K562 (cell line): ENCODE measurements around the gene LTBR. TPM values are rescaled to one million over a fixed set of nuclear protein-coding genes. Genes with fewer than 3 reads are reported as not detected.

Experiments
- ATAC-seq: fragments of 200-7000 bp; cut with Tn5 transposase; 3 replicates; pipeline ENCODE4 v1.9.1; 2020; ENCODE audit warnings: moderate library complexity
- Bru-seq: library from RNA; stranded (reverse); fragments of 400-500 nt; gene quantifications from one replicate; lab custom pipeline; 2021; lab: Mats Ljungman, UMichigan
- BruChase-seq, 2 experiments: library from RNA; stranded (reverse); fragments of 400-500 nt; gene quantifications; one replicate each; lab custom pipeline; 2021; lab: Mats Ljungman, UMichigan
- BruUV-seq: library from RNA; stranded (reverse); fragments of 400-500 nt; replicated peaks from 2 replicates; lab custom pipeline; 2021; lab: Mats Ljungman, UMichigan
- CTCF ChIA-PET: fragments of 300-600 bp; formaldehyde crosslinking; extraction: SDS; loops from one replicate; lab custom pipeline; 2021; ENCODE audit warnings: low intra/inter-chr PET ratio; lab: Yijun Ruan, JAX
- POLR2A ChIA-PET: fragments of 300-600, 350-650 bp; sonication (Branson Sonifier 250); formaldehyde crosslinking; extraction: SDS; loops from one replicate; lab custom pipeline; 2021; ENCODE audit warnings: antibody characterized with exemption, inconsistent platforms; lab: Yijun Ruan, JAX
- DNase-seq, 4 experiments: peaks; one replicate each; pipeline versions ENCODE4 v3.0.0 to v3.0.0-alpha.2; 2011 to 2018; ENCODE audit warnings: low spot score in 3 of 4, mixed read lengths in 3 of 4; ENCODE audit errors: extremely low read depth in 1 of 4
- FAIRE-seq: peaks from 2 replicates; lab custom pipeline; 2011; peaks lifted over from hg19 to GRCh38; lab: Jason Lieb, UNC
- H2AFZ ChIP-seq: 2 replicates; pipeline ENCODE4 v1.6.0; 2011; ENCODE audit warnings: low read depth, low read length, control low read depth, inconsistent platforms
- H3K27ac ChIP-seq: fragments of 200-600 bp; 3 replicates; pipeline ENCODE4 v1.8.0; 2011; ENCODE audit warnings: low read depth, mild to moderate bottlenecking, control low read depth, inconsistent platforms, low read length, moderate library complexity, mixed read lengths; ENCODE audit errors: extremely low read depth
- H3K27me3 ChIP-seq, 2 experiments: fragments of 300-600 bp in 1 of 2; 2 replicates in 1 of 2; 3 replicates in 1 of 2; pipeline versions ENCODE4 v1.6.0 to v1.8.0; 2011; ENCODE audit warnings: inconsistent platforms in 2 of 2, low read length in 2 of 2, mild to moderate bottlenecking in 1 of 2, mixed read lengths in 1 of 2, moderate library complexity in 1 of 2; ENCODE audit not compliant: control insufficient read depth in 2 of 2, insufficient read depth in 2 of 2
- H3K36me3 ChIP-seq: fragments of 300-600 bp; 3 replicates; pipeline ENCODE4 v1.8.0; 2011; ENCODE audit warnings: mild to moderate bottlenecking, low read length, inconsistent platforms; ENCODE audit not compliant: control insufficient read depth, insufficient read depth
- H3K4me1 ChIP-seq, 2 experiments: fragments of 200-600 bp in 1 of 2; replicated peaks in 1 of 2; 2 replicates in 1 of 2; 3 replicates in 1 of 2; pipeline versions ENCODE4 v1.5.1 to v1.8.0; 2011; ENCODE audit warnings: inconsistent platforms in 2 of 2, low read length in 2 of 2, mild to moderate bottlenecking in 1 of 2, mixed read lengths in 1 of 2, moderate library complexity in 1 of 2; ENCODE audit not compliant: control insufficient read depth in 2 of 2, insufficient read depth in 2 of 2
- H3K4me2 ChIP-seq: 2 replicates; pipeline ENCODE4 v1.6.1; 2011; ENCODE audit warnings: low read length, control low read depth, inconsistent platforms, mixed read lengths; ENCODE audit not compliant: insufficient read depth
- H3K4me3 ChIP-seq: fragments of 200-600 bp; sonication (generic), shearing (Covaris generic); 2 replicates; pipeline ENCODE4 v1.5.1; 2016; ENCODE audit warnings: control low read depth, inconsistent platforms
- H3K79me2 ChIP-seq: fragments of 200-600 bp; 3 replicates; pipeline ENCODE4 v1.8.0; 2011; ENCODE audit warnings: low read length, inconsistent platforms; ENCODE audit not compliant: control insufficient read depth, insufficient read depth
- H3K9ac ChIP-seq, 2 experiments: 2 replicates each; pipeline versions ENCODE4 v1.6.0 to v1.6.1; 2011; ENCODE audit warnings: low read depth in 2 of 2, low read length in 2 of 2, control low read depth in 1 of 2, inconsistent platforms in 1 of 2, mild to moderate bottlenecking in 1 of 2, mixed read lengths in 1 of 2; ENCODE audit not compliant: insufficient read depth in 1 of 2
- H3K9me1 ChIP-seq: one replicate; pipeline ENCODE4 v1.6.0; 2011; ENCODE audit warnings: inconsistent platforms, mild to moderate bottlenecking, low read length, moderate library complexity; ENCODE audit not compliant: control insufficient read depth, insufficient read depth
- H3K9me3 ChIP-seq: replicated peaks from 2 replicates; pipeline ENCODE4 v1.5.1; 2011; ENCODE audit warnings: low read depth, low read length, inconsistent platforms; ENCODE audit not compliant: control insufficient read depth, insufficient read depth
- H4K20me1 ChIP-seq: replicated peaks from 2 replicates; pipeline ENCODE4 v1.6.1; 2011; ENCODE audit warnings: low read length, inconsistent platforms, mixed read lengths; ENCODE audit not compliant: control insufficient read depth, insufficient read depth
- ESRRA ChIP-seq: fragments of 450-650 bp; IDR thresholded peaks from 2 replicates; pipeline ENCODE4 v1.6.1; 2014; ENCODE audit warnings: low read depth, mild to moderate bottlenecking, moderate library complexity, borderline replicate concordance
- ETV5 ChIP-seq: sonication (generic); formaldehyde crosslinking; IDR thresholded peaks from 2 replicates; pipeline ENCODE4 v1.4.0; 2020; ENCODE audit warnings: low read depth, mild to moderate bottlenecking, missing genetic modification reagents
- JUND ChIP-seq, 2 experiments: IDR thresholded peaks; 2 replicates in 1 of 2; 3 replicates in 1 of 2; pipeline ENCODE4 v1.6.1; 2011; ENCODE audit warnings: borderline replicate concordance in 2 of 2, low read depth in 2 of 2, low read length in 2 of 2, improper control_type of control experiment in 1 of 2, missing biosample characterization in 1 of 2, missing genetic modification characterization in 1 of 2, missing genetic modification reagents in 1 of 2
- NONO ChIP-seq, 2 experiments: fragments of 200-400 bp in 1 of 2; fragments of 450-650 bp in 1 of 2; formaldehyde crosslinking in 1 of 2; IDR thresholded peaks; 2 replicates each; pipeline ENCODE4 v1.6.1; 2017; ENCODE audit warnings: low read depth in 2 of 2, mild to moderate bottlenecking in 2 of 2, moderate library complexity in 2 of 2, low read length in 1 of 2
- POLR2G ChIP-seq: fragments of 200-400 bp; formaldehyde crosslinking; IDR thresholded peaks from 2 replicates; pipeline ENCODE4 v1.6.1; 2017; ENCODE audit warnings: low read depth, mild to moderate bottlenecking, antibody characterized with exemption, low read length, moderate library complexity
- WGBS: fragments of 100-300 bp; shearing (Covaris generic); methylation state at CpG from one replicate; pipeline ENCODE4 v1.1.6; 2016; ENCODE audit warnings: low coverage, mixed read lengths; ENCODE audit not compliant: insufficient coverage; ENCODE audit errors: missing lambda C conversion rate; 5-methylcytosine and 5-hydroxymethylcytosine counted together
- in situ Hi-C: fragments of 300-500 bp; cut with MboI; formaldehyde crosslinking; loops from 4 replicates; pipeline ENCODE4 v1.15.0; 2018; ENCODE audit warnings: inconsistent platforms, mixed read lengths
- intact Hi-C: fragments of 100-400 bp; cut with micrococcal nuclease; formaldehyde crosslinking; loops from 2 replicates; pipeline ENCODE4 v1.14.2; 2022
- long read RNA-seq, 3 experiments: library from polyadenylated mRNA in 2 of 3; library from RNA in 1 of 3; unstranded in 2 of 3; stranded (forward) in 1 of 3; transcript quantifications; one replicate each; pipeline ENCODE4 v2.0.0, GENCODE V29; 2019 to 2022
- polyA minus RNA-seq, 3 experiments: library from RNA; depleted of rRNA, polyadenylated mRNA; stranded (reverse); fragments of >200 nt; gene quantifications; 2 replicates each; pipeline ENCODE4 v1.2.3, GENCODE V29; 2011
- polyA plus RNA-seq, 8 experiments: library from polyadenylated mRNA; depleted of rRNA in 4 of 8; stranded (reverse) in 5 of 8; unstranded in 3 of 8; fragments of >200 nt; fragmentation: Nextera tagmentation in 2 of 8; fragmentation: Illumina TruSeq in 1 of 8; extraction: Ambion mirVana in 2 of 8; extraction: Trizol in 1 of 8; gene quantifications; 2 replicates each; pipeline versions ENCODE4 v1.2.1 to v1.2.3, GENCODE V29; 2011 to 2014; ENCODE audit warnings: inconsistent platforms in 1 of 8, missing spikeins in 1 of 8
- total RNA-seq, 7 experiments: library from RNA; depleted of rRNA in 6 of 7; stranded (reverse); fragments of >200 nt in 6 of 7; fragmentation: Illumina TruSeq in 2 of 7; extraction: Trizol in 2 of 7; gene quantifications; 2 replicates each; pipeline versions ENCODE4 v1.2.1 to v1.2.3, GENCODE V29; 2011 to 2021; ENCODE audit warnings: low replicate concordance in 1 of 7

Gene LTBR
- 66.4 and 105 TPM in 2 replicates for total RNA-seq (2011; cell fraction: chromatin; rRNA removed; ENCODE audit: low replicate concordance)
- 71.7 and 95.4 TPM in 2 replicates for total RNA-seq (2011; cell fraction: nucleolus; rRNA removed)
- 76.0 and 142 TPM in 2 replicates for total RNA-seq (2011; cell fraction: nucleoplasm; rRNA removed)
- 43.2 and 68.2 TPM in 2 replicates for total RNA-seq (2014; rRNA removed)
- 16.5 and 20.4 TPM in 2 replicates for total RNA-seq (2014; rRNA removed; fragmentation: Illumina TruSeq; extraction: Trizol)
- total RNA-seq (2015; rRNA removed; fragmentation: Illumina TruSeq; extraction: Trizol) = 31.9 and 35.3 TPM in 2 replicates
- total RNA-seq (2021) = 65.0 and 67.2 TPM in 2 replicates
- polyA plus RNA-seq (2011; rRNA removed) = 15.4 and 28.2 TPM in 2 replicates
- polyA plus RNA-seq (2011; cell fraction: cytosol; rRNA removed) = 23.6 and 45.6 TPM in 2 replicates
- 43.1 and 75.7 TPM in 2 replicates for polyA plus RNA-seq (2011; cell fraction: nucleus; rRNA removed)
- 42.3 and 70.3 TPM in 2 replicates for polyA plus RNA-seq (2012)
- polyA plus RNA-seq (2014; fragmentation: Illumina TruSeq; extraction: Trizol) = 61.8 and 69.0 TPM in 2 replicates
- 1 to 10 TPM in 1 of 2 experiments, under 1 TPM in 1; 0.96 to 1.7 TPM for polyA plus RNA-seq (2014; fragmentation: Nextera tagmentation; extraction: Ambion mirVana)
- 46.6 and 54.1 TPM in 2 replicates for polyA plus RNA-seq (2014; rRNA removed)
- polyA minus RNA-seq (2011; rRNA and poly(A)+ RNA removed) = 9.9 and 11.4 TPM in 2 replicates
- polyA minus RNA-seq (2011; cell fraction: cytosol; rRNA and poly(A)+ RNA removed) = 17.1 and 33.1 TPM in 2 replicates
- 18.0 and 21.8 TPM in 2 replicates for polyA minus RNA-seq (2011; cell fraction: nucleus; rRNA and poly(A)+ RNA removed)
- percentile 72 among the genes with signal in this experiment for Bru-seq, nascent RNA
- percentile 68 among the genes with signal in this experiment for BruChase-seq, experiment 1, labeled RNA remaining after a 2-hour chase
- percentile 72 among the genes with signal in this experiment for BruChase-seq, experiment 2, labeled RNA remaining after a 6-hour chase
- long read RNA-seq, experiment 1, transcript LTBR-203 (2 exons, 2,327 nt) = minor isoform, 11 of 165 reads
- long read RNA-seq, experiment 1, transcript LTBR-201 (10 exons, 2,260 nt) = major isoform, 33 of 165 reads
- long read RNA-seq, experiment 1, partial matches to known transcripts = 104 of 165 reads
- long read RNA-seq, experiment 1, other reads (novel, unspliced or antisense) = 14 of 165 reads
- long read RNA-seq, experiment 2, transcript LTBR-201 (10 exons, 2,260 nt) = major isoform, 49 of 71 reads
- long read RNA-seq, experiment 2, partial matches to known transcripts = 7 of 71 reads
- long read RNA-seq, experiment 2, other reads (novel, unspliced or antisense) = 13 of 71 reads
- long read RNA-seq, experiment 3, transcript LTBR-201 (10 exons, 2,260 nt) = major isoform, 39 of 48 reads
- long read RNA-seq, experiment 3, partial matches to known transcripts = 3 of 48 reads
- long read RNA-seq, experiment 3, other reads (novel, unspliced or antisense) = 6 of 48 reads

GRCh38 chr12:6383572-6384498 lies at the start of gene LTBR:
Gene LTBR (plus strand): TSS chr12:6384162. CDS start chr12:6384359, 197 bp downstream.
- BruUV-seq = TSS peak; percentile 80
- DNase-seq (peak; percentile 82 to 87 (median 83)), ATAC-seq (peak; percentile 95), FAIRE-seq (peak; percentile 74)
- POLR2A ChIA-PET = interaction anchor here (0.6 to 3.8 kb wide), 9 partner anchors 9 to 150 kb away, joined by 3 to 15 read pairs (median 4); partner anchors contain the start of genes GAPDH and SCNN1A
- peak within 1 kb of the TSS; percentile 91 for H2AFZ ChIP-seq
- peak within 1 kb of the TSS; percentile 93 for H3K4me2 ChIP-seq
- peaks cover 40% of the 10 kb centered on the region for H3K36me3 ChIP-seq
- WGBS = 8% methylated on average over 18 of the region's 62 CpGs
- H3K4me1 ChIP-seq = peaks cover 10 to 35% of the 10 kb centered on the region in 2 experiments; a peak in 4 of 5 replicates
- H3K9me1 ChIP-seq = no peaks in the 10 kb centered on the region
- H3K9me3 ChIP-seq = no peaks in the 10 kb centered on the region
- peak within 1 kb of the TSS; percentile 94 for H3K27ac ChIP-seq
- no peaks in the 10 kb centered on the region for H4K20me1 ChIP-seq
- peak within 1 kb of the TSS; percentile 74 for H3K4me3 ChIP-seq
- no peaks in the 10 kb centered on the region for H3K27me3 ChIP-seq
- CTCF ChIA-PET = no interaction called here
- intact Hi-C loops = no loop called here
- peak within 1 kb of the TSS; percentile 93 to 99 for H3K9ac ChIP-seq
- peaks cover 29% of the 10 kb centered on the region for H3K79me2 ChIP-seq
- in situ Hi-C loops = no loop called here
- TF ChIP-seq JUND (IDR thresholded peaks at IDR 0.05; ENCODE audit: borderline replicate concordance, low read depth, low read length) (peak; percentile 21), JUND (tag; IDR thresholded peaks at IDR 0.05; ENCODE audit: borderline replicate concordance, low read depth, low read length) (no peak; the same call in 2 of the 3 replicates), NONO (IDR thresholded peaks at IDR 0.05; ENCODE audit: low read depth in 2 of 2, low read length in 1 of 2) (peak in 1 of 2 experiments; percentile 34; a peak in 1 of 4 replicates), ETV5 (CRISPR knock-in tag) (0 out of 2 replicates have a peak, but pooled peaks have one; percentile 53), ESRRA (peak; percentile 20; the same call in 1 of the 2 replicates), POLR2G (peak; percentile 90)
